Measurements from ENCODE around the gene ABCA13. TPM values are rescaled to one million over a fixed set of nuclear protein-coding genes. Genes with fewer than 3 reads are reported as not detected.
"Not testable (repeated sequence)": the region's sequence is repeated elsewhere in the genome, so short reads cannot be mapped to it uniquely, and the experiment has no call there.

Gene ABCA13
- 1.0 TPM for total RNA-seq

GRCh38 chr7:48171202-48171601, at the start of gene ABCA13:
Gene ABCA13, plus strand, starts transcription at chr7:48171458. Its CDS starts 26 bp downstream, at chr7:48171484.
- DNase-seq (ENCODE audit: low spot score) (no peak), ATAC-seq (no peak)

GRCh38 chr7:48126037-48126436, 45.2 kb upstream of the ABCA13 start:
- ATAC-seq: no peak
- no peak for DNase-seq (ENCODE audit: low spot score)

DNA sequence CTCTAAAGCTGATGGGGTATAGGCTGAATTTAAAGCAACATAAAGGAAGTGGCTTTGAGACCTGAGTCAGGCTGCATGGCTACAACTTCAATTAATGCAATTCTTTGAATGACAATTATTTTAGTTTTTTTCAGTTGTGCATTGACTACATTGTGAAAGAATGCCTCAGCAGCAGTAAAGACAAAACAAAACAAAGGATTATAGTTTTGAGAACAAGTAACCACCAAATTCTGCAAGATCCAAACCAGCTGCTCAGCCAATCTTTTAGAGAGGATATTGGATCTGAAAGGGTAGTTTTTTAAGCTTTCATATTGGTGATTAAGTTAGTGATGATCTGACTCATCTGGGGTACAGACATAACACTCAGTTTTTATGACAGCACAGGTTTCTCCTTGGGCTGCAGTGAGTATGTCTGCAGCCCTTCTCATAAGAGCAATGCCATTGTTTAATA, 40.6 kb upstream of the ABCA13 start:
- no peak for ATAC-seq
- DNase-seq (ENCODE audit: low spot score): no peak

GRCh38 chr7:48132792-48133191, 38.5 kb upstream of the ABCA13 start:
- no peak for DNase-seq (ENCODE audit: low spot score)
- ATAC-seq: no peak

GRCh38 chr7:48139459-48139858, 31.8 kb upstream of the ABCA13 start:
- ATAC-seq (peak; percentile 55), DNase-seq (ENCODE audit: low spot score) (no peak)

DNA sequence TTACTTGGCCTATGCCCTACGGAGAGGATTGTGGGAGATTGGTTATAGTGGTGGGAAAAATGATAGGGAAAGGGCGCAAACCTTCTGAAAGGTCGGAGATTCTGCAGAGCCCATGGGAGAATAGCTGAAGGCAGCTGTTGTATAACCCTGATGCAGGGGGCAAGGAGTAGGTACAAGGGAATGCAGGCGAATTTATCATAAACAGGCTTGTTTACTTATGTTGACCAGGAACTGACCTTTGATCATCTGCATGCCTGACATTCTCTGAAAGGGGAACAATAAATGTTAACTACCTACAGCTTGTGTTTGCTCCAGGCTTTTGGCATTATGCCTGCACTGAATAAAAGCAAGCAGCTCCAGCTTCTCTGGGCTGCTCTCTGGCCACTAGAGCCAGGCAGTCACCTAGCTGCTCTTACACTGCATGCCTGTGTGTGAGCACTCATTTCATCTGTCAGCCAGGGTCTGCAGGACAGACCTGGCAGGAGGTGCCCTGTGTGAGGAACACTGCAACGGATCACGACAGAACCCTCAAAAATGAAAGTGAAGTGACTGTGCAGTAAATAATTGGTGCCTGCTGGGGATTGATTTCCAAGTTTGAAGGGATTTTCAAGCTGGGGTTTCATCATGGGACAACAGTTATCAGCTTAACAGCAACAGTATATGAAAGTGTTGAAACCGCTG, 31.1 kb upstream of the ABCA13 start:
- peak; percentile 81 for DNase-seq (ENCODE audit: low spot score)
- ATAC-seq: peak; percentile 64

GRCh38 chr7:48141521-48141920, 29.7 kb upstream of the ABCA13 start:
- DNase-seq (ENCODE audit: low spot score): no peak
- ATAC-seq: no peak

DNA sequence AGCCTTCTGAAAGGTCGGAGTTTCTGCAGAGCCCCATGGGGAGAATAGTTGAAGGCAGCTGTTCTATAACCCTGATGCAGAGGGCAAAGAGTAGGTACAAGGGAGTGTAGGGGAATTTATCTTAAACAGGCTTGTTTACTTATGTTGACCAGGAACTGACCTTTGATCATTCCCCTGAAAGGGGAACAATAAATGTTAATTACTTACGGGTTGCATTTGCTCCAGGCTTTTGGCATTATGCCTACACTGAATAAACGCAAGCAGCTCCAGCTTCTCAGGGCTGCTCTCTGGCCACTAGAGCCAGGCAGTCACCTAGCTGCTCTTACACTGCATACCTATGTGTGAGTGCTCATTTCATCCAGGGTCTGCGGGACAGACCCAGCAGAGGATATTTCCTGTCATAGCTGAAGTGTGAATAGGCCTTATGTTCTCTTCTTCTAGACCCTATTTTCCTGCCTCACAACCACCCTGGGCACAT, 26.9 kb upstream of the ABCA13 start:
- peak; percentile 68 for ATAC-seq
- peak; percentile 67 for DNase-seq (ENCODE audit: low spot score)

- DNase-seq (ENCODE audit: low spot score): no peak
- no peak for ATAC-seq
These were observed 24.1 kb upstream of the ABCA13 start for GRCh38 chr7:48147078-48147591.

GRCh38 chr7:48147690-48148089, 23.6 kb upstream of the ABCA13 start:
- ATAC-seq; DNase-seq (ENCODE audit: low spot score): not testable (repeated sequence)

- ATAC-seq (no peak), DNase-seq (ENCODE audit: low spot score) (no peak)
These were observed 22.9 kb upstream of the ABCA13 start for GRCh38 chr7:48148311-48148710.

DNA sequence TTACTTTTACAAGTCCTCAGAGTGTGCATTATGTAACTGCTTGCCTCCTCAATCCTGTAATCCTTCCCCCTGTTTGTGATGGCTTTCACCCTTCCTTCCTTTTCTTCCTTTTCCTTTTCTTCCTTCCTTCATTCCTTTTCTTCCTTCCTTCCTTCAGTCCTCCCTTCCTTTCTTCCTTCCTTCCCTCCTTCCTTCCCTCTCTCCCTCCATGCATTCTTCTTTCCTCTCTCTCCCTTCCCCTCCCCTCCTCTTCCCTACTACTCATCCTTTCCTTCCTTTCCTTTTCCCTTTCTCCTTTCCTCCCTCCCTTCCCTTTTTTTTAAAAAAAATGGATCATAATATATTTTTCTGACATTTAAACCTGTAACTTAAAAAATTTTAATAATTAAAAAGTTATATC, 22.2 kb upstream of the ABCA13 start:
- DNase-seq (ENCODE audit: low spot score) (no peak), ATAC-seq (no peak)

- DNase-seq (ENCODE audit: low spot score): no peak
- ATAC-seq: no peak
These were observed 21.2 kb upstream of the ABCA13 start for GRCh38 chr7:48150086-48150485.

DNA sequence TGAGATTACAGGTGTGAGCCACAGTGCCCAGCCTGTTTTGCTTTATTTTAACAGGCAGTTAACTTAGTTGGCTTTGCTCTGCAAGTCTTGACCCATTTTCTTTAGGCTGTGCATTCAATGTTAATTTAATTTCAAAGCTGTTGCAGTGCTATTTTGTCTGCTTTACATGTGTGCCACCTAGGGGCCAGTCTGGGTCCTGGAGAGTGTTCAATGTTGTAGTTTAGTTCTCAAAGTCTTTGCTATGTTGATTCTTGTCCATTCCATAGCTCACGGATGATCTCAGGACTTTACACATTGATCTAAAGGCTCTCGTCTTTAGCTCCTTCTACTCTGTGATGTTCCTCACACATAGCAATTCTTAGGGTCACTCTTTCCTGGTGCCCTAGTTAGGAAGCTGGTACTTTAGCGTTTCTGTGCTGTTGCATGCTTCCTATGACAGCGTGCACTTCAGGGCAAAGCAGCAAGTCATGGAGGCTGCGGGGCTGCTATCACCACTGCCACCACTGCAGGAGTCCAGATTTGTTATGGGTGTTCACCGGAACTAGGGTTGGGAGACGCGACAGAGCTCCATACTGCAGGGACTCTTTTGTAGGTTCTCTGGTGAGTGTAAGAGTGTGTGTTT, 16.4 kb upstream of the ABCA13 start:
- DNase-seq (ENCODE audit: low spot score) (peak; percentile 65), ATAC-seq (peak; percentile 99)

DNA sequence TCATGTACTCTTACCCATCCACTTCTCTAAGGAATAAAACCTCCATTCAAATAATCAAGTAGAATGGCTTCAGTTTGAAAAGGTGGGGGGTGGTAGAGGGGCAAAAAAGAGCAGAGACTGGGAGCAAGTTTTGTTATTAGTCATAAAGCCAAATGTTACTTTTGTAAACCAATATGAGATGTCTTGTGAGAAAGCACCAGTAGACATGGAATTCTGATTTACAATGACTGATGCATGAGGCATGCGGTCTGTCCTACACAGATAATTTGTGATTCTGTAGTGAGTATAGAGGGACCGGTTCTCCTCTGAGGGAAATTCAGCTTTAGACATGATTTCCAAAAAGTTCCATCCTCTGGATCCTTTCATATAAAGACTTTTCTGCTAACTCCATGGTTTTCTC, 12.9 kb upstream of the ABCA13 start:
- DNase-seq (ENCODE audit: low spot score) (no peak), ATAC-seq (no peak)

DNA sequence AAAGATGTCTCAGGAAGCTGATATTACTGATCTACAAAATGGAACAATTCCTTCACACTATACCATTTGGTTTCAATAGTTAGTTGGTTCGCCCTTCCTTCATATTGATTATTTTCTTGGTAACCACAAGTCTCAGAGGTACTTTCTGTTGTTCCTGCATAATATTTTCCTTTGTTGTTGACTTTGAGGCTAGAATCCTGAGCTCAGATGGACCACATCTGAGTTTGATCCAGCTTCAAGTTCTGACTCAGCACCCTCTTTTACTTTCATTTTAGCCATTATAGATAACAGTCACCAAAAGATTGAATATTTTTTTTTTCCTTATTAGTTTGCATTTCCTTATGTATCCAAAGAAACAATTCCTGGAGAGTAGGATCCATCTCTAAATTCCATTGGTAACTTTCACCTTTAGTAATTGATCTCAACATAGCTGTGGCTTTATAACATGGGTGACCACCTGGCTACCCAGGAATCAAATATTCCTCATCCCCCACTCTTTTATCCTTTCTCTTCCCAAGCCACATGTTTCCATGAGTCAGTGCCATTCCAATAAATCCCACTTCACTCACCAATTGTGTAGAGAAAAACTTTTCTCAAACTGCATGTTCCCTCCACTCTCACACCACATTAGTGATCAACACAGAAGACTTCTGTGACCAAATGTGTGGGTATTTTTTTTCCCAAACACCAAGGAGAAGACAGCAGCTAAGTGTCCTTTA, 9.7 kb upstream of the ABCA13 start:
- ATAC-seq: peak; percentile 58

GRCh38 chr7:48165157-48165556, 6.1 kb upstream of the ABCA13 start:
- DNase-seq (ENCODE audit: low spot score) (no peak), ATAC-seq (no peak)

More for the DNA sequence above, 9.7 kb upstream of the ABCA13 start:
- no peak for DNase-seq (ENCODE audit: low spot score)

DNA sequence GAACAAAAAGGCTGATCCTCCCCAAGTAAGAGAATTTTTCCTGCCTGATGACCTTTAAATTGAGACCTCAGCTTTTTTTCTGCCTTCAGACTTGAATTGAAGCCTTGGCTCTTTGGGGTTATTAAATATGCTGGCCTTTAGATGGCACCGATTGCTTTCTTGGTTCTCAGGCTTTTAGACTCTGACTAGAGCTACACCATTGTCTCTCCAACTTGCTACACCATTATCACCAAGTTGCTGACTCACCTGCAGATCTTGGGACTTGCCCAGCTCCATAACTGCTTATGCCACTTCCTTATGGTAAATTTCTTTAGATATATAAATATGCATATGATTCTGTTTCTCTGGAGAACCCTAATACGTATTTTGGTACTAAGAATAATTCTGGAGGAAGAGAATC, 3.1 kb upstream of the ABCA13 start:
- no peak for DNase-seq (ENCODE audit: low spot score)
- no peak for ATAC-seq

DNA sequence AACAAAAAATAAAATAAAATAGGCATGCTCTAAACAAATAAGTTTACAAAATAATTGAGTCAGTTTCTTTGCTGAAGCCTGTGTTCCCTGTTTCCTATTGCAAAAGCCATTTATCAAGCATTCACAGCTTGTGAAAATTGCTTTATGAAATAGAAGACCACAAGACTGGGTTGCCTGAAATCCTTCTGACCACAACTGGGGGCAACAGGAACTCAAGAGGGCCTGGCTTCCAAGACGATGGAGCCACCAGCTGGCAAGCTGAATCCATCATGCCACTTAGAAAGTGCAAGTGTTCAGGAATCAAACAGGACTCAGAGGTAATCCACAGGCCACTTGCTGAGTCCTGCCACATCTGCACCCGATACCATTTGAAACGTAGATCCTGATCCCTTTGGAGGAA, 752 bp upstream of the ABCA13 start:
- no peak for ATAC-seq
- no peak for DNase-seq (ENCODE audit: low spot score)

DNA sequence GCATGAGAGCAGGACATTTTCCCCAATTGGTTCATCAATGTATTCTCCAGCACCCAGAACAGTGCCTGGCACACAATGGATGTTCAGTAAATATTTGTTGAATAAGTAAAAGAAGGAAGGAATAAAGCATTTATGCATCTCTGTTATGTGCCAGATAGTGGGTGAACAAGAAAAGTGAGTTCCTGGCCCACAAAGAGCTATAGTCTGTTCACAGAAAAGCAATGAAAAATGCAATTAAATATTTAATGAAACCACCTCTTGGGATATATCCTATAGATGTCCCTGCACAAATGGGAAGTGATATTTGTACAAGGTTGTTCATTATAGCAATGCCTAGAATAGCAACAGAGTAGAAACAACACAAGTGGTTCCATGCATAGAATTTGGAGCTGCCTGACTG, 2.1 kb downstream of the ABCA13 start:
- ATAC-seq: no peak
- DNase-seq (ENCODE audit: low spot score): no peak

DNA sequence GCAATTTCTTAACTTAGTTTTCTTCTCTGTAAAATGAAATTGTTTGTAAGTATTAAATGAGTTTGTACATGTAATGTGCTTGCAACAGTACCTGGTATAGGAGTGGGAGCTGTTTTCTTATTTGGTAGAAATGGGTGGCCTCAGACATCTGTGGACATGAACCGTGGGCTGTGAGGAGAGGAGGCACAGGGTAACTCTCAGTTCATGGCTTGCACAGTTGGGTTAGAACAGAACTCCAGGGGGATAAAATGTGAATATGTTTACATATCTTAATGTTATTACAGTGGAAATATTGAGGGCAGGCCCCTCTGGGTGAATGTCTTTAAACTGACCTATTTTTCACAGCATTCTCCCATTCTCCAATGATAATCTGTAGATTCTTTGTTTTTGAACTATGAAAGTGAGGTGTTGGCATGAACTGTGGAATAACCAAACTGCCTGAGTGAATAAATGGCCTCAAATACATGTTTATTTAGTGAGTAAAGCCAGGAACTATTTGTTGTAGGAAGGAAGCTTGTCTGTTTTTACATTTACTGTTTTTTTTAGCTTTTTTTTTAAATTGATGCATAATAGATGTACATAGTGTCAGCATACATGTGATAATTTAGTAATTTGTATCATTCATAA, 2.6 kb downstream of the ABCA13 start:
- DNase-seq (ENCODE audit: low spot score): no peak
- no peak for ATAC-seq

Data from left lobe of liver (tissue), 2 donors.